Ecto neural progenitor cell (in vitro differentiated cells): Measurements from ENCODE around the gene ANG.
"Not testable (repeated sequence)": the region's sequence is repeated elsewhere in the genome, so short reads cannot be mapped to it uniquely, and the experiment has no call there.

Source experiments
- DNase-seq: peaks from one replicate; pipeline ENCODE4 v3.0.0-alpha.2; 2018; ENCODE audit warnings: low spot score

ANG gene

DNA sequence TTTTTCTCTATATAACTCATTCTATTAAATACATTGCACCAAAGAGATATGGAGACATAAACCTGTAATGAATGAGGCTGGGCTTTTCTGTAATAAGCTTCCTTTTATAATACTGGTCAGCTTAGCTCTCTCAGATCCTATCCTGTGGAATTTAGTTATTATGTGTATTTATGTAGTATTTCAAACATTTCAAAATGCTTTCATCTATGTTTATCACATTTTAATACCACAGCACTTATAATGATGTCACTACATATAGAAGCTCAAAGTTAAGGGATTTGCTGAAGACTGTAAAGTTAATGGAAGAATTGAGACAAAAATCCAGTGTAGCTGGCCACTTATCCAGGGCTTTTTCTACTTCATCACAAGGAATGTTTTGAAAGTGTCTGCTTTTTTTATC lies 11.4 kb downstream of the ANG start:
- DNase-seq: no peak

DNA sequence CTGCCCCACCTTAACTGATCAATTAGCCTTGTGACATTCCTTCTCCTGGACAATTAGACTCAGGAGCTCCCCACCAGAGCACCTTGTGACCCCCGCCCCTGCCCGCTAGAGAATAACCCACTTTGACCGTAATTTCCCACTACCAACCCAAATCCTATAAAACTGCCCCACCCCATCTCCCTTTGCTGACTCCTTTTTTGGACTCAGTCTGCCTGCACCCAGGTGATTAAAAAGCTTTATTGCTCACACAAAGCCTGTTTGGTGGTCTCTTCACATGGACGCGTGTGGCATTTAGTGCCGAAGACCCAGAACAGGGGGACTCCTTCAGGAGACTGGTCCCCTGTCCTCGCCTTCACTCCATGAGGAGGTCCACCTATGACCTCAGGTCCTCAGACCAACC lies 12.4 kb downstream of the ANG start:
- DNase-seq: not testable (repeated sequence)

DNA sequence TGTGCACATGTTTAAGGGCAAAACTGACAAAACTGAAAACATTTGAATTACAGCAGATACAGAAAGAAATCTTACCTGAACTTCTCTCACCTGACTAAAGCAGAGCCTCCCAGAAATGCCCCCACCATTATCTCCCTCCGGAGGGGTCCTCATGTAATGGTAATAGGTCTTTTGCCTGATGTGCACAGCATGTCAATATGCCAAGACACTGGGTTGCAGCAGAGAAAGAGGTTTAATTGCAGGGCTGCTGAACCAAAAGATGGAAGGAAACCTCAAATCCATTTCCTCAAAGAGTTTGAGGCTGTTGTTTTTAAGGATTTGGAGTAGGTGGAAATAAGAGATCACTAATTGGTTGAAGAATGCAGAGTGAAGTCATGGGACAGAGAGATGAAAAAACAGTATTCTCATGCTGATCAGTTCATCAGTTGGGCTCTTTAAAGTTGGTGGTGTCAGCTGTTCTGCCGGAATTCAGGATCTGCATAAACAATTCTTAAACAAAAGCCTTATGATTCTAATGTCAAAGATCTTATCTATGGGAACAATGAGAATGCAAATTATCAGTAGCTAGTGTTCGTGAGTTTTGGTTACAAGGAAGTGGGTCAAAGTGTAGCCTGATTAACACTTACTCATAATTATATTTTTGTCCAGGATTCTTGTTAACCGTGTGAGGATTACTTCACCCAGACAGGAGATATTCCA lies 18.2 kb downstream of the ANG start:
- DNase-seq: no peak

DNA sequence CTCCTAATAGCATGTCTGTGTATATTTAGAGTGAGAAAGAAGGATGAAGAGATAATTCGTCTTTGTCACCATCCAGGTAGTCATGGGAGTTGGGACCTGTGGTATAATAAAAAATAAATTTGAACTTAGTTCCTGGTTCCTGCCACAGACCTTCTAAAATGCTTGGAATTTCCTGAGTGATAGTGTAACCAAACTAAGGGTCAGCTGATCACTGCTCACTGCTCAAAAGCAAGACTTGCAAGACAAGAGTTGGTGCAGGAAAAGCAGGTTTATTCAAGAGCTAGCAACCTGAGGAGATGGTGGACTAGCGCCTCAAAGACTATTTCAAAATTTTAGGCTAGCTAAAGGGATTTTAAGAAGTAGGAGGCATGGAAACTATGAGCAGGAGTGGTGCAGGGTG lies 19.1 kb downstream of the ANG start:
- no peak for DNase-seq

DNA sequence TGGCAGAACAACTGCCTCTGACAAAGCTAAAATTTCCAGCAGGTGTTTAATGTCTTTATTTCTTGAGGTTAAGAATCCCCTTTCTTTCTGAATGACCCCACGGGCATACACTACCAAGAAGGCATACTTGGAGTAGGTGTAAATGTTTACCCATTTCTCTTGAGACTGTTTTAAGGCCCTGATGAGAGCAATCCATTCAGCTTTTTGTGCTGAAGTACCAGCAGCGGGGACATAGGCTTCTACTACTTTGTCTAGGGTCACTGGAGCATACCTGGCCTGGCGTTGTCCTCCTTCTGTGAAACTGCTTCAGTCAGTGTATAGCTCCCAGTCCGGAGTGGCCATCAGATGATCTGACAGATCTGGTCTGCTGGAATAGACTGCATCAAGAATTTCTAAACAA lies 22.7 kb downstream of the ANG start:
- DNase-seq: no peak

DNA sequence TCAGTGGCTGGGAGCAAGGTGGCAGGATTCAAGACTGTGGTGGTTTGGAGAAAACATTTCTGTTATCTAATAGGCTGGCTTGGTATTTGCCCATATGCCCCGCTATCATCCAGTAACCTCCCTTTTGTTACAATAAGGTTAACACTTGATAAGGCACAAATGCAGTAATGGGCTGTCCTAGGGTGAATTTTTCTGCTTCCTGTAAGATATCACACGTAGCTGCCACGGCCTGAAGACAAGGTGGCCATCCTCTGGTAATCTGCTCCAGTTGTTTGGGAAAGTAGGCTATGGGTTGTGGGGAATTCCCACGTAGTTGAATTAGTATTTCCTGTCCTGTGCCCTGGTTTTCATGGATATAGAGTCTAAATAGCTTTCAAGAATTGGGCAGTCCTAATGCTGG lies 23.1 kb downstream of the ANG start:
- no peak for DNase-seq

DNA sequence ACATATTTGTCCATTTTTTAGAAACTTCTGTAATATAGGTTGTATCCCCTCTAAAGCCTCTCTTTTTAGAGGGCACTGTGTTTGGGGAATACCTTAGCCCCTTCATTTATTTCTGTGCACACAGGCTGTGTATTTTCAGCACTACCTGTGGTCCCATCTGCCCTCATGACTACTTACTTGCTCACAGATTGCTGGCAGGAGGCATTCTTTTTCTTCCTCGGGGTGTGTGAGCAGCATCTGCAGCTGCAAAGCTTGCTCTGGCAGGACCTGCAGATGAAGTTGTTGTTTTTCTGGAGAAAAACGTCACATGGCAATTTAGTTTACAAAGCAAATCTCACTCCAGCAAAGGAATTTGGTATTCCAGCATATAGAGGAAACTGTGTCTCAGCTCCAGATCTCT lies 24.3 kb downstream of the ANG start:
- DNase-seq: no peak

DNA sequence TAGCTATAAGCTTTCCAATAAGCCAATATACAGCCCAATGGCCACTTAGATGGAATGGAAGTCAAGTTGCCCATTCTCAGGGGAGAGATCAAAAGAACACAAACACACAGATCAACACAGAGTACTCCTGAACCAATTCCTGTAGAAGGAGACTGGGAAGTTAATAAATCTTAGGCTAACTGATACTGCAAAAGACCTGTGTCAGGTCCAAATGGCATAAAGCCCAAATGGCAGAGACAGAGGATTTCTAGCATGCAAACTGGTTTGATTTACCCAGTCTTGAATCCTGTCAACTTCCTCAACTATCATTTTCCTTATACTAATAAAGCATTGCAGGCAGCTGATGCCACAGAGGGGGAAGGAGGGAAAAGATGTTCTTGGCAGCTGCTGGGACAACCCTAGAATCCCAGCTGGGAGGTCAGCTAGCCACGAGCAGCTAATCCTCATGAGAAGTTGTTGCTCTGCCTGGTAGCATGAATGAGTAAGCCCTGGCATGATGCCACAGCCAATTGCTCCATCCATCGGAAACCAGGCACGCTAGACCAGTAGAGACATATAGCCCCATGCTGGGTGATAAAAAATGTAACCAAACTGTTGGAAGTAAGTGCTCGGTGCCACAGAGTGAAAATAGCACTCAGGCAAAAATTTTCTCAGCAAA lies 26.2 kb downstream of the ANG start:
- DNase-seq: no peak

DNA sequence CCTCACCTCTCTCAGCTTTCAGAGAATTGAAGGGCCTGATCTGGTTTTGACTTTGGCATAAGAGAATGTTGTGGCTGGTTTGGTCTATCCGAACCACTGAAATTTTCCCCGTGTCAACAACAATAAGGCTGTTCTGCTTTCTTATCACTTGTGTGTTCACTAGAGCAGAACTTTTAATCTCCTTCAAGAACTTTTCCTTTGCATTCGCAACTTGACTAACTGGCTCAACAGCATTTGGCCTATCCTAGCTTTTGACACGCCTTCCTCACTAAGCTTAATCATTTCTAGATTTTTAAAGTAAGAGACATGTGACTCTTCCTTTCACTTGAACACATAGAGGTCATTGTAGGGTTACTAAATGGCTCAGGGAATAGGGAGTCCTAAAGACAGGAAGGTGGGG lies 31.2 kb downstream of the ANG start:
- no peak for DNase-seq

DNA sequence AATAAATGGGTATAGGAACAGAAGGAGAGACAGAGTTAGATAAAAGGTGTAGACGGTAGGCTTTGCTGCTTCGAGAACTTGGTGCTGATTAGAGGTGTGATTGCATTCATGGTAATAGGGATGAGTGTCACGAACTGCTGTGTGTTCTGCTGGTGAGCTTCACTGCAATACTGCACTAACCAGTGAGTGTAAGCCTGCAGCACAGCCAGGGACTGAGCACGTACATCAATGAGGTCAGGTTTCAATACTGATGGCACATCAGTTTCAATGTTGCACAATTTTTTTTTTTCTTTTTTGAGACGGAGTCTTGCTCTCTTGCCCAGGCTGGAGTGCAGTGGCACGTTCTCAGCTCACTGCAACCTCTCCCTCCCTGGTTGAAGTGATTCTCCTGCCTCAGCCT lies 32.2 kb downstream of the ANG start:
- DNase-seq: no peak

DNA sequence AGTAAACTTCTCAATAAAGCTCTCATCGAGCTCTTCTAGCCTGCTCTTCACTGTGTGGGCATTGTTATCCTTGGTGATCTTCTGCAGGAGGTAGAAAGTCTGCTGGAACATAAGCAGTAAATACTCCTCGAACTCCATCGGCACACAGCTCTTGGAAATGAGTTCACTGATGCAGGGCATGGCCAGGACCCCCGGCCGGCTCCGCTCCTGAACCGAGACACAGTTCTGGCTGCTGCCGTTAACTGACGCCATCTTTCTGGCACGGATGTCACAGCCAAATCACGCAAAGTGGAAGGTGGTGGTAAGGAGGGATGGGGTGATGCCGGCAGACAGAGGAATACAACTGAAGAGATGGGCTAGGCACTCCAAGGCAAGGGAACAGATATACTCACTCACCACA lies 33.5 kb downstream of the ANG start:
- no peak for DNase-seq

DNA sequence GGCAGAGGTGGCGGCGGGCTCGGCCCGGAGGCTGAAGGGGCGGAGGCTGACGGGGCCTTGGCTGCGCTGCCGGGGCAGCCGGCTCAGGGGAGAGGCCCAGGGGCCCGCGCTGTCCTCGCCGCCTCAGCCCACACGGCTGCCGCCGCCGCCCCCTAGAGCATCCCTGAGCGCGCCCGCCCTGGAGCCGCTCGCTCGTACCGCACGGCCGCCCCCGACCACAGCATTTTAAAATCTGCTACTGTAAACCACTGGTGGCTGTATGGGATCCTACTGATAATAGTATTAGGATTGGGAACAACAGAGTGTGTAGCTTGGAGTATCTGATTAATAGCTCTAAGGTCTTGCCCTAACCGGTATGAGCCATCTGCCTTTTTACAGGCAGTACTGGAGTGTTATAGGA lies 34.9 kb downstream of the ANG start:
- DNase-seq: peak; percentile 56

DNA sequence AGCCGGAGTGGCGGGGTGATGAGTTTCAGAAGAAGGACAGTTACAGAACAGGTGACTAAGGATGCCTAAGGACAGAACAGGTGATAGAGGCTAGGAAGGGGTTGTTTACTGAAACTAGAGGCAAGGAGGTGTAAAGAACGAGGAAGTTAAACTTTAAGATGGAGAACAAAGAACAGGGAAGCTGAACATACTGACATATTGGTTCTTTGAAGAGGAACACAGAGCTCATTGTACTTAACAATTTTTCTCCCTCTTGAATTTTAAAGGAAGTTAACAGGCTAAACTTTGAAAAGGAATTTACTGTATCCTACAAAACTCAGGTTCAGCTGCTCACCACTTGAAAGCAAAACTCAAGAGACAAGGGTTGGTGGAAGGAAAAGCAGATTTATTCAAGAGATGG lies 37.6 kb downstream of the ANG start:
- DNase-seq: not testable (repeated sequence)

DNA sequence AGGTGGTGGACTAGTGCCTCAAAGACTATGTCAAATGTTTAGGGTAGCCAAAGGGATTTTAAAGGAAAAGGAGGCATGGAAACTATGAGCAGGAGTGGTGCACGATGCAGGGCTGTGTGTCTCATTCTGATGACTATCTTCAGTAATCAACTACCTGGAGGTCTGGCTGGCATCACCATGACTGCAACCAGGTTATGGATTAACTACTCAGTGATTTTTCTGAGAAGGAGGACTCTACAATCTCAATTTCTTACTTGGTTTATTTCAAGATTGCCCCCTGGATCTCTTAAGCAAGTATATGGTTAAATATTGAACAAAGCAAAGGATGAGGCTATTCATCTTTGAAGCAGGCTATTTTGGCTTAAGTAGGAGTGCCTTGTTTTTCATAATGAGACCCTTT lies 38.0 kb downstream of the ANG start:
- DNase-seq: no peak

DNA sequence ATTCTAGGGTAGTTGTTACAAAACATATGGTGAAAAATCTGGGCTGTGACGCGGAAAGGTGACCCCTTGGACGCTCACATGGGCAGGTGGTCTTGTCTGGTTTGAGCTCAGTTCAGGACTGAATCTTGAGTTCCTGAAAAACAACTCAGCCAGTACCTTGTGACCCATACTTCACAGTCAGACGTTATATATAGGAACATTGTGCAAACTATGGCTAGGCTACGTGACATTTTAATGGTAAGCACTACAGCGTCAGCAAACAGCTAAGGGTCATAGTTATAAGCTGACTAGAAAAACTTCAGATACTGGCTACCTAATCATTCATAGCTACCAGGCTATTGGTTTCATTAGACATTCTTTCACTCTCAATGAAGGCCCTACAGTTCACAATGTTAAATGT lies 42.3 kb downstream of the ANG start:
- DNase-seq: no peak

DNA sequence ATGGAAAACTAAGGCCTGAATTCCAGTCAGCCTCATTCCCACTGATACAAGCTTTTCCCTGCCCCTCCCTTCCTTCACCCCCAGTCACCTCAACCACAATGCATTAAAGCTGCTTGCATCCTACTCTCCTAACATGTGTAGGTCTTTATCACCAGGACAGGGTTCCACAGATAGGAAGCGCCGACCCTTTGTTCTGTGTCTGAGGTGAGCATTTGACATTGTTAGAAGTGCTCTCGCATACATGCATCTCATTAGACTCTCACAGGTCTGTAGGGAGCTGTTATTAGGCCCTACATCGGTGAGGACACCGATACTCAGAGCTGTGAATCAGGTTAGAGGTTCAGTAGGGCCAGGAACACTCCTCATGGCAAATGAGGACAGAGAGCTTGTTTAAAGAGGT lies 43.9 kb downstream of the ANG start:
- no peak for DNase-seq

DNA sequence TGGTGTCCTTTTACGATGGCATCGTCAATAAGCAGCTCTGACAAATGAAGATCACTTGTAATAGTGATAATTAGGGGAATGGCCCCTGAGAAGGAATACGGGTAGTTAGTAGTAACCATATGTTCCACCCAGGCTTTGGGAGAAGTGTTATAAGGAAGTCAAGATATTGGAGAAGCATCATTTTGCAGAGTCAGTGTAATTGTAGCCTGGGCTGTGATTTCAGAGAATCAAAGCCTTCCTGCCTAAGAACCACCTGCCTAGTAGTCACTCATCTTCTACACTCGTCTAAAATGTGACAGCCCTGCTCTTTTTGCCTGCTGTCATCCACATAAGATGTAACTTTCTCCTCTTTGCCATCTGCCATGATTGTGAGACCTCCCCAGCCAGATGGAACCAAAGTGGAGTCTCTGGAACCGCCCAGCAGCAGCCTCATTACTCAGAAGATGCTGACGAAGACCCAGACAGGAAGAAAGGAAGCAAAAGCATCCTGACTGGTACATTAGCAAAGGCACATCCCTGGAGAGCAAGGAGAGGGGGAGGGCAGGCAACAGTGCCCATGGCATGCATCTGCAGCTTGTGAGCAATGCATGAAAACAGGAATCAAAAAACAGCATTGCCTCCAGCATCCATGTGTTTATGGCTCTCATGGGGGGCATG lies 44.5 kb downstream of the ANG start:
- DNase-seq: no peak

DNA sequence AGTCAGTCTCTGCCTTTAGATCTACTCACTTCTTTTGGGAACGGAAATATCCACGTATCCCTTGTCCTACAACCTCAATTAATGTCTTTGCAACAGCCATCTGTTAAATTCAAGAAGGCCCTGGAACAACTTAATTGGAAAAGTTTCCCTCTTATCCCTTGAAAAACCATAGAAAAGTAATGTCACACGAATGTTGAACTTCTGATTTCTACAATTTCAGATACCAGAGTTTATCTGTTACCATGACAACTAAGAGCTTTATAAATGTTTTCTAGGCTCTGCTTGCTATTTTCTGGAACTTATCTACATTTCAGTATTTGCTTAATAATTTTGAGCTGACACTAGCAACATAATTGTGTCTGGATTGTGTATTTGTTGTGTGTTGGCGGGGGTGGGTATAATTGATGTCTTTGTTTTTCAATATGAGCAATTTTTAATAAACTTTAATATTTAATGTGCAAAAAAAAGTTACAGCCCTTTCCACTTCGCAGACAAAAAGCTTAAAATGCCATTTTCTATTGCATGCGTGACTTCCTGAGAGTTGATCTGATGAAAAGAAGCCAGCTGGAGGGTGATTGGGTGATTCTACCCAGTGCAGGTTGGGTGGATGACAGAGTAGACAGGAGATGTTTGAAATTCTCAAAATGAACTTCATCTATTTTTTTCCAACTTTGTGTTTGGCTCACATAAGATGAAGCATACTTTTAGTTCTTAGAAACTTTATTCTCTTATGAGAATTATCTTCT lies 45.3 kb downstream of the ANG start:
- no peak for DNase-seq

DNA sequence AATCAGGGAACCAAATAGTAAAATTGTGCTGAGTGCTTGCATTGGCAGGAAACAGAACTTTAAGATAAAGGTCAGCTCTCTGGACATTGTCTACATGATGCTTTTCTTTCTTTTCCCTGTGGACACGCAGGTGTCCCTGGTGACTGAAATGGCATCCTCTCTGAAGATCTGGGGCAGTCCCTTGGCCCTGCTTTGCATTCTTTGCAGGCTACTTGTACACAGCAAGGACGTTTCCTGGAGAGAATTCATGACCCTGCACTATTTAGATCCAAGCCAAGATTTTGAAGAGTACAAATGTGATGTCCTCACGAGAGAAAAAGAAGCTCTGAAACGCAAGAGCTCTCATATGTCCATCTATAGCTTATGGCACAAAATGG lies 45.9 kb downstream of the ANG start:
- no peak for DNase-seq

DNA sequence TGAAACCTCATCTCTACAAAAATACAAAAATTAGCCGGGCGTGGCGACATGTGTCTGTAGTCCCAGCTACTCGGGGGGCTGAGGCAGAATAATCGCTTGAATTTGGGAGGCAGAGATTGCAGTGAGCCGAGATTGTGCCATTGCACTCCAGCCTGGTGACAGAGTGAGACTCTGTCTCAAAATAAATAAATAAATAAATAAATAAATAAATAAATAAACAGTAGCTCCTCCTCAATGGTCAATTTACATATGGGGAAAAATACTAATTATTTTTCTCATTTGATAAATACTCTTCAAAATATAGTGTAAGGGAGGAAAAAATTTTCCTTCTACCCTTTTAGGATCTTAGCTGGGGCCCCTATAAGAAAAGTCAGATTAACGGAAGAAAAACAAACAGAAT lies 49.7 kb downstream of the ANG start:
- not testable (repeated sequence) for DNase-seq

DNA sequence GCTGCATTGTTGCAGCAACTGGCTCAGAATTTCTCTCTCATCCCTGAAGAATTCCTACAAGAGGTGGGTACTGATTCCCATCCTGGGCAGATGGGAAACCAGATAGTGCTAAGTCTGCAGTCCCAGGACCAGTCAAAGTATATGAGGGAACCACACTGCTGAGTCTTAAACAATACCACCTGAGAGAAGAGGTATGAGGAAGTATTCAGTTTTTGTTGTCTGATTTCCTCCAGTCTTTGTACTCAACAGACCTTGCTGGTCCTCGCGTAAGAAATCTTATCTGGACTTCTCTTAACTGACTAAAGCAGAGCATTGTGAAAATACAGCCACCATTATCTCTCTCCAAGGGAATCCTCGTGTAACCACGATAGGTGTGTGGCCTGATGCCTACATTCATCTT lies 53.6 kb downstream of the ANG start:
- DNase-seq: no peak

DNA sequence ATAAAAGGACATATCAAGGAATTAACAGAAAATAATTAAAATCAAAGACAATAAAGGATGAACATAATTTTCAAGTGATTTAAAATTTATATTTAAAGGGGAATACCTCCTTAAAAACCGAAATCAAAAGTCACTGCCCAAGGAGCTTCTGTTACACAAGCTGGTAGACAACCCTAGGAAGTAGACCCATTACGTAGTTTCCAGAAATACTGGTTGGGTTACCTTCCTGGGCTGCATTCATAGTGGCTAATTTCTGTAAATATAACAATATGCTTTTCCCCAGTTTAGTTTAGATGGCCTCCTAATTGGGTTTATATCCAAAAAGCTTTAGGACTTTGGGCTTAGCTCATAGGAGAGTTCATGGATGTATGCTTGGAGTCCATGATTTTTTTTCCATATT lies 55.0 kb downstream of the ANG start:
- DNase-seq: no peak
